Kidney (tissue), 14 donors: ENCODE data around the gene OXSR1. TPM values are rescaled to one million over a fixed set of nuclear protein-coding genes. Genes with fewer than 3 reads are reported as not detected.
A peak's percentile ranks its signal among the peaks of the same experiment; 100 is the strongest.

Experiments
- DNase-seq, 5 donors: peaks; one replicate each; pipeline ENCODE4 v3.0.0-alpha.2; 2013 to 2020
- FAIRE-seq: peaks from 2 replicates; lab custom pipeline; 2012; peaks lifted over from hg19 to GRCh38; lab: Jason Lieb, UNC
- H3K27ac ChIP-seq, 2 donors: one replicate each; pipeline ENCODE4 v1.7.0; 2013; ENCODE audit warnings: low read depth in 2 of 2, low read length in 2 of 2, inconsistent platforms in 1 of 2
- H3K27me3 ChIP-seq: one replicate; pipeline ENCODE4 v1.7.1; 2013; ENCODE audit warnings: low read length, inconsistent platforms; ENCODE audit not compliant: control insufficient read depth, insufficient read depth
- H3K36me3 ChIP-seq, 3 donors: one replicate each; pipeline versions ENCODE4 v1.7.0 to v1.7.1; 2013; ENCODE audit warnings: low read length in 3 of 3, control low read depth in 1 of 3, inconsistent platforms in 1 of 3; ENCODE audit not compliant: insufficient read depth in 3 of 3, control insufficient read depth in 2 of 3
- H3K4me1 ChIP-seq, 3 donors: one replicate each; pipeline versions ENCODE4 v1.7.0 to v1.7.1; 2013; ENCODE audit warnings: low read length in 3 of 3, inconsistent platforms in 1 of 3, low read depth in 1 of 3; ENCODE audit not compliant: control insufficient read depth in 2 of 3, insufficient read depth in 2 of 3
- H3K4me3 ChIP-seq, 3 donors: one replicate each; pipeline versions ENCODE4 v1.7.0 to v1.8.1; 2013; ENCODE audit warnings: low read length in 3 of 3, control low read depth in 1 of 3, inconsistent platforms in 1 of 3
- H3K9ac ChIP-seq, 3 donors: one replicate each; pipeline versions ENCODE4 v1.7.0 to v1.7.1; 2013; ENCODE audit warnings: low read length in 3 of 3, control low read depth in 1 of 3, inconsistent platforms in 1 of 3
- H3K9me3 ChIP-seq, 3 donors: one replicate each; pipeline versions ENCODE4 v1.7.0 to v1.7.1; 2013; ENCODE audit warnings: low read length in 3 of 3, control low read depth in 1 of 3, inconsistent platforms in 1 of 3; ENCODE audit not compliant: control insufficient read depth in 2 of 3, insufficient read depth in 1 of 3
- intact Hi-C: fragments of 100-400 bp; cut with DNase I; formaldehyde crosslinking; loops from one replicate; pipeline ENCODE4 v1.11.1; 2022
- polyA plus RNA-seq: library from polyadenylated mRNA; stranded (reverse); fragments of 350-450 nt; fragmentation: Illumina TruSeq; extraction: RNeasy Lipid Tissue Mini Kit (QIAGEN cat#74804); gene quantifications from one replicate; pipeline ENCODE4 v1.2.3, GENCODE V29; 2014; ENCODE audit warnings: low read depth, low replicate concordance; ENCODE audit not compliant: insufficient read depth
- total RNA-seq: library from RNA; stranded (reverse); fragmentation: NEBNext Ultra II Directional; extraction: Animal tissue kit (Norgen Biotek cat#: 25700); gene quantifications from one replicate; pipeline ENCODE4 v1.2.1, GENCODE V29; 2021
- TF ChIP-seq, protein P1 (sequence below): IDR thresholded peaks from 3 replicates; pipeline ENCODE4 v1.5.1; 2012; ENCODE audit warnings: mild to moderate bottlenecking, moderate library complexity, borderline replicate concordance; ENCODE audit not compliant: insufficient read depth; ENCODE audit errors: extremely low read depth
- donor health status: control.
- donor health status: control.
- donor health status: control.
- donor health status: control.
- donor health status: control.
- donor health status: DM: yes; HTN: yes; CAD: no.
- donor health status: Normal renal cell carcinoma (clear cell type).

Gene OXSR1
- total and polyA plus RNA-seq, 2 donors from 2014 or later = 16.7 to 40.0 TPM

- Histone ChIP-seq H3K4me1 (peaks cover 0 to 5% (median 0%) of the 10 kb centered on the region in 3 donors), H3K27ac (peak overlapping the region in 1 of 2 donors; percentile 65), H3K9me3 (no peaks in the 10 kb centered on the region), H3K9ac (no peak overlapping the region), H3K4me3 (no peak overlapping the region), H3K27me3 (no peaks in the 10 kb centered on the region), H3K36me3 (no peaks in the 10 kb centered on the region)
- no peak for FAIRE-seq
- TF ChIP-seq, protein P1, sequence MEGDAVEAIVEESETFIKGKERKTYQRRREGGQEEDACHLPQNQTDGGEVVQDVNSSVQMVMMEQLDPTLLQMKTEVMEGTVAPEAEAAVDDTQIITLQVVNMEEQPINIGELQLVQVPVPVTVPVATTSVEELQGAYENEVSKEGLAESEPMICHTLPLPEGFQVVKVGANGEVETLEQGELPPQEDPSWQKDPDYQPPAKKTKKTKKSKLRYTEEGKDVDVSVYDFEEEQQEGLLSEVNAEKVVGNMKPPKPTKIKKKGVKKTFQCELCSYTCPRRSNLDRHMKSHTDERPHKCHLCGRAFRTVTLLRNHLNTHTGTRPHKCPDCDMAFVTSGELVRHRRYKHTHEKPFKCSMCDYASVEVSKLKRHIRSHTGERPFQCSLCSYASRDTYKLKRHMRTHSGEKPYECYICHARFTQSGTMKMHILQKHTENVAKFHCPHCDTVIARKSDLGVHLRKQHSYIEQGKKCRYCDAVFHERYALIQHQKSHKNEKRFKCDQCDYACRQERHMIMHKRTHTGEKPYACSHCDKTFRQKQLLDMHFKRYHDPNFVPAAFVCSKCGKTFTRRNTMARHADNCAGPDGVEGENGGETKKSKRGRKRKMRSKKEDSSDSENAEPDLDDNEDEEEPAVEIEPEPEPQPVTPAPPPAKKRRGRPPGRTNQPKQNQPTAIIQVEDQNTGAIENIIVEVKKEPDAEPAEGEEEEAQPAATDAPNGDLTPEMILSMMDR = no peak
- intact Hi-C loops = no loop called here
- no peak for DNase-seq
Measured at GRCh38 chr3:38154033-38154494, 11.3 kb upstream of the OXSR1 start.

DNA sequence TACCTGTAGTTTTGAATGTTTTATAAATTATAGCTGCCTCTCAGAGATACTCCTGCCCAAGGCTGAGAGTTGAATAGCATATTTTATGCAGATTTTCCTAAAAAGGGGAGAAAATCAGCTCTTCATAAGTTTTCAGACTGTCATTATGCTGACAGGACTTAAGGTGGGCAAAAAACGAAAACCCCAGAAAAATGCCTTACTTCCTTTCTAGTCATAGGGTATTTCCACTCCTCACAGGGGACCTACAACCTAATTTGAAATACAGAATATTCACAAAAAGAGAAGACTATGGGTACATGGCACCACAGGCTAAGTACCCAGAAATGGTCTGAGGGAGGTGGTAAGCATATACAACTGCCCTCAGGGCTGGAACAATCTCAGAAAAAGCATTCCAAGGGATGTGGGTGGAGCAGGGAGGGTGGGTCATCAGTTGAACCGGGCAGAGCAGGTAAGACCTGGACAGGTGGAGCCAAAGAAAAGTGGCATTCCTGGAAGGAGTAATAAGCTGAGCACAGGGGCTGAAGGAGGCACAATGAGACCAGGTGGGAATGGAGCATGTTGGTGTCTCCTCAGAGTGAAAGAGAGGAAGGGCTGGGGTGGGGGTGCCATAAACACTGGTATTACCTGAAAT is 10.6 kb upstream of the OXSR1 start:
- H3K9ac ChIP-seq = no peak overlapping the region
- peaks cover 0 to 5% (median 0%) of the 10 kb centered on the region in 3 donors for H3K4me1 ChIP-seq
- FAIRE-seq = no peak

DNA sequence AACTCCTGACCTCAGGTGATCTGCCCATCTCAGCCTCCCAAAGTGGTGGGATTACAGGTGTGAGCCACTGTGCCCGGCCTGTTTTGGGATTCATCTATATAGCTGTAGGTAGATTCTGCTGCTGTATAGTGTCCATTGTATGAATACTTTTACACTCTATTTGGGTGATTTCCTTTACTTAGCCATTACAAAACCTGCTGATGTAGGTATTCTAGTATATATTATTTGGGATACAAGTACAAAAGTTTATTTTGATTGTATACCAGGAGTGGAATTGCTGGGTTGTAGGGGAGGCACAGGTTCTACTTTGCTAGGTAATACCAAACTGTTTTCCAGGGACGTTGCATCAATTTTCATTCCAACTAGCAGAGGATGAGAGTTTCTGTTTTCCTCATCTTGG is 9.5 kb upstream of the OXSR1 start:
- TF ChIP-seq, protein P1 = no peak
- Histone ChIP-seq H3K9me3 (no peaks in the 10 kb centered on the region), H3K9ac (no peak overlapping the region), H3K36me3 (no peaks in the 10 kb centered on the region), H3K27ac (no peak overlapping the region), H3K4me3 (no peak overlapping the region), H3K4me1 (peaks cover 0 to 5% (median 0%) of the 10 kb centered on the region in 3 donors), H3K27me3 (no peaks in the 10 kb centered on the region)
- FAIRE-seq (no peak), DNase-seq (no peak)
- intact Hi-C loops = no loop called here

More for the DNA sequence above, 10.6 kb upstream of the OXSR1 start:
- Histone ChIP-seq H3K27ac (peak overlapping the region in 1 of 2 donors; percentile 65), H3K27me3 (no peaks in the 10 kb centered on the region), H3K9me3 (no peaks in the 10 kb centered on the region), H3K36me3 (no peaks in the 10 kb centered on the region), H3K4me3 (no peak overlapping the region)
- intact Hi-C loops = no loop called here
- TF ChIP-seq, protein P1 = no peak
- peak in 2 of 5 donors; percentile 42 to 61 for DNase-seq
